ENCODE results near the gene PLS1.
"Not testable (repeated sequence)": the region's sequence is repeated elsewhere in the genome, so short reads cannot be mapped to it uniquely, and the experiment has no call there.

Gene PLS1

DNA sequence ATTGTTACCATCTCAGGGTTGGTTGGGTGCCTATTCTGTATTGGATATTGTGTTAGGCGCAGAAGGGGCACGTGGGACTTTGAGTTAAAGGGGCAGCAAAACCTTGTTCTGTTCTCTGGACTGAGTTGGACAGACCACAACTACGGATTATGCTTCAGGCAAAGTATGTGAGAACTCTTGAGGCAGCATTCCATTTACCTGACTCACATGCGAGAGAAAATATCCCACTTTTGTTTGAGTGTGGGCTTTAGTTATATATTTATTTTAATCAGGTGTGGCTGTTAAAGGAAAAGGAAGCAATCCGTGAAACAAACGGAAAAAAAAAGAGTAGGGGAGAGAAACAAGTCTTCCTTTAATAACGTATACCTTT, 627 bp upstream of the PLS1 start:
- DNase-seq (ENCODE audit: low read depth, low spot score): no peak

DNA sequence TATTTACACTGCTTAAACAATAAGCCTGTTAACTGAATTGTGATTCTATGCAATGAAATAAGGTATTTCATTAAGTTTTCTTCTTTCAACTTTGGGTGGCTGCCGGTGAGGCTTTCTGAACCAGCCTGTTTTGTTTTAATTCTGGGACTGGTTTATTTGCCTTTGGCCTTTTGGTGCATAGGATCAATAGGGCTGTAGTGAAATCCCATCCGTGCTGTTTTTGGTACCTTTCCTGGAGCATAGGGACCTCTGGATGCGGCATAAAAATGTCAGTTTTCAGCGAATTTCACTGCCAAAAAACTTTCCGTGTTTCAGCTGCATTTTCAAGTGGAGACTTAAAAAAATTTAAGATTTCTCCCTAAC, 514 bp downstream of the PLS1 start:
- no peak for DNase-seq (ENCODE audit: low read depth, low spot score)

DNA sequence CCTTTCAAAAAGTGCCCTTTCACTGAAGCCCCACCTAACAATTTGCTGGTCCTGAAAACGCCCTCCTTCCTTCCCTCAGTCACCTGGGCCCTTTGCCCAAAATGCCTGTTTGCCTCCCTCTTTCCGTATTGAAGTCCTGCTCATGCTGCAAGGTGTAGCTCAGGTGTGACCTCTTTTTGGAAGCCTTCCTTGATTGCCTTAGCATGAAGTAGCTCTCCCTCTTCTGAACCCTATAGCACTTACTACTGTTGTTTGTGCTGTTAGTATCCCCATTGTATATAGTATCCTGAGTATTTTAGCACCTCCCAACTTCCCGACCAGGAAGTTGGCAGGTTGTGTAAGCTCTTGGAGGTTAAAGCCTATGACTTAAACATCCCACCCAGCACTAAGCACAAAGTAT, 1.7 kb downstream of the PLS1 start:
- no peak for DNase-seq (ENCODE audit: low read depth, low spot score)

DNA sequence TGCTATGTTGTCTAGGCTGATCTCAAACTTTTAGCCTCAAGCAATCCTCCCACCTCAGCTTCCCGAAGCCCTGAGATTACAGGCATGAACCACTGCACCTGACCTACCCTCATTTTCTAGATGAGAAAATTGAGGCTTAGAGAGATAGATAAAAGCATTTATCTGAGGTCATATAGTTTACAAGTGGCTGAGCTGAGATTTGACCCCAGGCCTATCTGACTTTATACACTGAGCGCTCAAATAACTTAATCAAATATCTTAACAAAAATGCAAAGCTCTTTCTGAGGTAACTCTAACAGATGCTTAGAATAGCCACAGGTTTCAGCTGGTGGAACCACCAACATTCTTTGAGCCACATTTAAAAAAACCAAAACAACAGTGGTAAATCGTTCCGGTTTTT, 5.5 kb downstream of the PLS1 start:
- DNase-seq (ENCODE audit: low read depth, low spot score): no peak

DNA sequence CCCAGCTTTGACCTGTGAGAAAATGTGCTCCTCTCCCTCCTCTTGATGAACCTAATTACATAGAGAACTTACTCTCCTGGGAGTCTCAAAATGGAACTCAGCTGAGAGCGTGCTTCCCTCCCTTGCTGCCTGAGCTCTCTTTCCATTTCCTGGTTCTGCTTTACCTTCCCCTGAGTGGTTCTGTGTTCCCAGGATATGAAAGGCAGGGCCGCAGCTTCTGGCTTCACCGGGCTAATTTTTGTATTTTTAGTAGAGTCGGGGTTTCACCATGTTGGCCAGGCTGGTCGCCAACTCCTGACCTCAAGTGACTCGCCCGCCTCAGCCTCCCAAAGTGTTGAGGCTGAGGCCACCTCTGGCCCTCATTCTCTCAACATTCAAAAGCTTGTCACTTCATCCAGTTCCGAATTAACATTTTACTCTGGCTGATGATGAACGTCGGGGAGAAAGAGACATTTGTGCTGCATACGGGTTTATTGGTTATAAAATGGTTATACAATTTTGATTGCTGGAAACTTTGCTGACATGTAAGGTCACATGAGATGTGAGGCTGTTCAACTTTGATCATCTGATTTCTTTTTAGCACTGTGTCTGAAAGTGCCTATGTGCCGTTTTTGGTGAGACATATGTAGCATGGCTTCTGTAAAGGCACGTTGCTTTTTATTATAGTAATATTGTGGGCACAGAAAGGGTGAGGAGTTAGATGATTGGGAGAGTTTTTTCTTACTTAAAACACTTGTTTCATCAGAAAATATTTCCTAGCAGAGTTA, 6.6 kb downstream of the PLS1 start:
- no peak for DNase-seq (ENCODE audit: low read depth, low spot score)

DNA sequence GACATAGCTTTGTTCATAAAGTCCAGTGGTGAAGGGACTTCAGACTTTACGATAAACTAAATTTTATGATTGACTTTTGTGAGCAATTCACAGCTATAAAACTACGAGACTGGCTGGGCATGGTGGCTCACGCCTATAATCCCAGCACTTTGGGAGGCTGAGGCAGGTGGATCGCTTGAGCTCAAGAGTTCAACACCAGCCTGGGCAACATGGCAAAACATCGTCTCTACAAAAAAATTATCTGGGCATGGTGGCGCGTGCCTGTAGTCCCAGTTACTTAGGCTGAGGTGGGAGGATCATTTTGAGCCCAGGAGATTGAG, 7.2 kb downstream of the PLS1 start:
- DNase-seq (ENCODE audit: low read depth, low spot score): not testable (repeated sequence)

DNA sequence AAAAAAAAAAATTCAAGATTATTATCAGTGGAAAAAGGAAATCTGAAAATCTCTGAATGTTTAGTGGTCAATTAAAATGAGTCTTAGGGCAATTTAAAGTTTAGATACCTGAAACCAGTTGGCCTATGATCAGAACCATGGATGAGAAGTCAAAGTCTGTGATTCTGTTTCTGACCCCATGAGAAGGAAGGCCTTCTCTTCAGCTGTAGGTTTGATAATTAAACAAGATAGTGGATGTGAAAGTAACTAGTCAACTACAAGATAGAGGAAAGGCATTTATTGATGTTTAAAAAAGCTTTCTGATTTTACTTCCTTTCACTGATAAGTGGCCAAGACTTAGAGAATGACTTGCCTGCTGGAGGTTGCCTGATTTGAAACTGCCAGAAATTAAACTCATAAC, 8.7 kb downstream of the PLS1 start:
- no peak for DNase-seq (ENCODE audit: low read depth, low spot score)

DNA sequence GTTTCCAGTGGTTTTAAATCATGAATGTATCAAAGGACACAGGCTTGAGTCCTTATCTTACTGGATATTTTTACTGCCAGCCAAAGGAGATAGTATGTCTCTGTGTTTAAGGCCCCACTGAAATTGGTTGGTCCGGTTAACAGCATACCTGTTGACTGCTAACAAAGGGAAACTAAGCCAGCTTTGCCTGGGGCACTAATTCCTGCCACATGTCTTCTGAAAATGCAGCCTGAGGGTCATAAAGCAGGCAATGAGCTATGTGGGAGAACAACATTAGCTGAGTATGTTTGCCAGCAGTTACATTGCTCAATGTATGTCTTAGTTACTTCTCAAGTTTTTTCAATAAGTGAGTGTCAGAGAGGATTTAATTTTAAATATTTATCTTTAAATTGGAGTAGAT, 12.4 kb downstream of the PLS1 start:
- no peak for DNase-seq (ENCODE audit: low read depth, low spot score)

DNA sequence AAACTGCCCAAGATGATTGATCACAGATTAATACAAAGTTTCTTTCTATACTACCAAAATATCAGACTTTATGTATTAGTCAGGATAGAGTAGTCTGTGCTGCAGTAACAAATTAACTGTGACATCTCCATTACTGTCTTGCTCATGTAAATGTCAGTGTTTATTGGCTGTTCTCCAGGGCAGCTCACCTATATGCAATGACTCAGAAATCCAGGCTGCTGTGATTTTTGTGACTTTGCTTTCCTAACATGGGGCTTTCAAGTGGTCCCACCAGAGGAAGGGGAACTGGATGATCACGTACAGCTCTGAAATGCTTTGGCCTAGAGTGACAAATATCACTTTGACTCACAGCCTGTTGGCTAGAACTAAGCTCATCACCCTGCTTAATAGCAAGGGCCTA, 12.9 kb downstream of the PLS1 start:
- DNase-seq (ENCODE audit: low read depth, low spot score): no peak

DNA sequence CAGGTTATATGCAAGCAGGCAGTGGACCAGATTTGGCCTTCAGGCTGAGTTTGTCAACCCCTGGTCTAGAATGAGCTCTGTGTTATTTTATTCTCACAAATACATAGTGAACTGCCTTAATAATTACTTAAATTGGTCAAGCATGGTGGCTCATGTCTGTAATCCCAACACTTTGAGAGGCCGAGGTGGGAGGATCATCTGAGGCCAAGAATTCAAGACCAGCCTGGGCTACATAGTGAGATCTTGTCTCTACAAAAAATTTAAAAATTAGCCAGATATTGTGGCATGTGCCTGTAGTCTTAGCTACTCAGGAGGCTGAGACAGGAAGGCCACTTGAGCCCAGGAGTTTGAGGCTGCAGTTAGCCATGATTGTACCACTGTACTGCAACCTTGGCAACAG, 15.0 kb downstream of the PLS1 start:
- no peak for DNase-seq (ENCODE audit: low read depth, low spot score)

DNA sequence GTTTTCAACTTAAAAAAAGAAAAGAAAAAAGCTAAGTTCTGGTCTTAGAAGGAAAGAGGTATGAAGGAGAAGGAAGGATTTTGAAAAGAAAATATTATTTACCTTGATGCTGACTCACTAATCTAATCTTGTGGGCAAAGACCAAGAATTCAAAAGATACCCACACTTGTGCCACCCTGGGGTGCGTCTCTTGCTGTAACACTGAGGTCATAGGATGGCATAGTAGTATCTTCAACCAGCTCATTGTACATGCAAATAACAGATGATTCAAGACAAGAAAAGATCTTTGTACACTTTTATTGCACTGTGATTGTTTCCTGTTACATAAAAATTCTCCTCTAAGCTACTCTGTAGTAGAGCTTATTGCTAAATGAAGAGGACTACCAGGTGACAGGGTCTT, 17.3 kb downstream of the PLS1 start:
- no peak for DNase-seq (ENCODE audit: low read depth, low spot score)

DNA sequence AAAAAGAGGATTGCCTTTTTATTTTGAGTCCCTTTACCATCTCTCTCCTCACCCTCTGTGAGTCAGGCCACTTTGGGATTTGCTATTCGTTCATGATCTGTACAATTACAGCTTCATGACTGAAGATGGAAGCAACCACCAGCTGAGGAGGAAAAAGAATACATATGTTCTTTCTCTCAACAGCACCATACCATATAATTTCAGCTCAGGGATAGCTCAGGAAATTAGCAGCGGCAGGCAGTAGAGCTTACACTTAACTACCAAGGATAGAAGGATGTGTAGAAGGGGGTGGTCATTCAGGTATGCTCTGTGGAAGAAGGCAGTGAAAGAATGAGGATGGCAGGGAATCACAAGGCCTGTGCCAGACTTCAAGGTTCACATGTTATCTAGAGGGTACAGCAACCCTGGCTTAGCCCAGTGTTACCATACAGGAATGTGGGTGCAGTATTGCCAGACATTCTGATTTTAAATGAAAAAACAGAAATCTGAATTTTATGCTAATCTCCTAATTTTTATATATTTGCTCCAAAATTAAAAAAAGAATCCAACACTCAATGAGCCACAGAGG, 17.9 kb downstream of the PLS1 start:
- no peak for DNase-seq (ENCODE audit: low read depth, low spot score)

DNA sequence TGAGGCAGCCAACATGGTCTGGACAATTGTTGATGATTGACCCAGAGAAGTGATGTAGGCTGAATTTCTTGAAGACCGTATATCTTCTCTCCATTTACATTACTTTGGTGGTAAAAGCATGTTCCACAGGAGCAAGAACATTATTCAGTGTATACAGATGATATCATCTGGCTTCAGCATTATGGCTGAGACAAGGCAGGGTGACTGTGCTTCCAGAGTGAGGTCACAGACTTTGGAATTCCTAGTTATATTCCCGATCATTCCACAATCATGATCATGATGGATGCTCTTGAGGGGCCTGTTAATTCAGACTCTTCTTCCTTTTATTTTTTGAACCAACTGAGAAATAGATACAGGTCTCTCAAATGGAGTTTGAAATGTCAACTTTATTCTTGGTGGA, 19.0 kb downstream of the PLS1 start:
- no peak for DNase-seq (ENCODE audit: low read depth, low spot score)

DNA sequence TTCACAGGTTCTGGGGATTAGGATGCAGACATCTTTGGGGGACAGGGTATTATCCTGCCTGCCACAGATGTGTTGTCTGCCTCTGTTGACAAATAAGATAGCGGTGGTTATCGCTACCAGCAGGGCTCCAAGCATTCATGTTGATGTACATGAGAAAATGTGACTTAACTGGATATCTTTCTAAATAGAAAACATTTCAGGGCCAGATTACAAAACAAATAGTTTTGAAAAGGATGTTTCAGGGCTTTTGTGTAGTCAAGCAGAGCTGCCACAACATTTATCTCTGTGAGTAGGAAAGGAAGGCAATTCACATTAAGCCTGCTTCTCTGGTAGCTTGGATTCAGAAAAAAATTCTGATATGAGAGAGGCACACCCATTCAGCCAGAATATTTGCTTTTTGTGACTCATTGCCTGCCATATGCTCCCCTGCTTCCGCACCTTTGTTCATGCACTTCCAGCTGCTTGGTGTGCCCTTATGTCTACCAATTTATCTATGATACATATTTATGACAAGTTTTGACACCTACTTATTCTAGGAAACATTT, 22.8 kb downstream of the PLS1 start:
- no peak for DNase-seq (ENCODE audit: low read depth, low spot score)

DNA sequence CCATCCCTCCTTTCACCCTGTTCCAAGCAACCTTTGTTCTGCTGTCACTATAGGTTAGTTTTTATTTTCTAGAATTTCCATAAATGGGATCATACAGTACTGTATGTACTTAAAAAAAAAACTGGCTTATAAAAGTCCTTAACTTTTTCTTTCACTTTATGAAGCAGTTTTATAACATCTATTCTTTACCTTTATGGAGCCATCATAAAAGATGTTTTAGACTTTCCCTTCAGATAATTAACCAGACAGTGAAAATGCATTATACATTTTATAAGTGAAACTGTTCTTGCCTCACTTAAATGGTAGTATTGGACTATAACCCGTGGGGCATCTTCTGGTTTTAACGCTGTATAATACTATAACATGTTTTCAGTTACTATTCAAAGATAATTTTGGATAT, 26.2 kb downstream of the PLS1 start:
- DNase-seq (ENCODE audit: low read depth, low spot score): no peak

DNA sequence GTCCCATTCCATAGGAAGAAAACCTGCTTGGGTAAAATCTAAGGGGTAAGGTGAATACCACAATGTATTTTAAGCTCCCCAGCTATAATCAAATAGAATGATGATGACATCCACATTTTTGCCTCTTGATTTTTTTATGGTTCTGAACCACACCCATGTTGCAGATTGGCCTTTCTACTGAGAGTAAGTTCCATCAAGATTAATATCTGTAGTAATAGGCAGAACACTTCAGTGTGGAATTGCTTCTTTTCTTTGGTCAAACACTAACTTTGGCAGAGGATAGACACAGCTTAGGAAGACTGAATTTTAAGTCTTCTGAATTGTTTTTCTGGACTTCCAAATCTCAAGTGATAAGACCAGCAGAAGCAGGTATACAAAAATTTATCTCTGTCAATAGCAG, 27.0 kb downstream of the PLS1 start:
- DNase-seq (ENCODE audit: low read depth, low spot score): no peak

DNA sequence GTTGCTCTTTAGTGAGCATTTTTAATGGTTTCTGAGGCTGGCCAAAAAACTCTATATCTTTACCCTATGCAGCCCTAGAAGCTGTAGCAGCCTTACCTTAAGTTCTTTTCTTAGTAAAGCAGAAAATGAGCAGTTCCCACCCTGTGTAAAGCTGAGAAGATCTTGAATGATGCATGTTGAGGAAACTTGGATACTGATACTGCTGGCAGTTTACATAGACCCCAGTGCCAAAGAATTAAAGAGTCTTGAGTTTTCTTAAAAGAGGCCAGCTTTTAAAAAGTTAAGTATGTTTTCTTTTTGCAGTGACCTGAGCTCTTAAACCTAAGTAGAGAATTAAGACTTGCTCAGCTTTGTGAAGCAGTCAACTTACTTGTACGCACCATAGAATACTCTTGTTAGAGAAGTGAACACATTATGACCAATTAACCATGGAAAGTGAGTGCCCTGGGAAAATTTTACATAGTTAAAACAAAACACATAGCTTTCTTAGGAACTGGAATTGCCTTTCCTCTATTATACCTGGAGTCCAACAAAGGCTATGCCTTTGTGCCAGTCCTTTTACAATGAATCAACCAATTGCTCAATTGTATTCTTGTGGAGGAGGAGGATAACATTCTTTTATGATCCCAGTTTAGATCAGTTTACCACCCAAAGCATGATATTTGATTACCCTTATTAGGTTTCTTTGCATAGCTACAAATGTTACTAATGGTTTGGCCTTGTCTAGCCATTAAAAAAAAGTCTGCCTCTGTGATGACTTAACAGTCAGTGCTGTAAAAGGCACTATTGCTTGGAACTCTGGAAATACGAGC, 28.4 kb downstream of the PLS1 start:
- no peak for DNase-seq (ENCODE audit: low read depth, low spot score)

DNA sequence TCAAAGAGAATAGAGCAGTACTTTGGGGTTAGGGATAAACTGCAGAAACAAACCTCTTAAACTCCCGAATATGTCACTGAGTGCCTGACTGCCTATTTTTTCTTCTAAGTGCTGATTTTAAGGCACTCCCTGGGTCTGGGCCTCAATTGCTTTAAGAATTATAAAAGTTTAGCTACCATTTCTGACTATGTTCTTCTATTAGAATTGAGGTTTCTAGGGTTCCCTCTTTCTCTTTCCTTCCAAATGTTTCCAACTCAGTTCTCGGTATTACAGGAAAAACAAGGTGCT, 28.9 kb downstream of the PLS1 start:
- DNase-seq (ENCODE audit: low read depth, low spot score): no peak

DNA sequence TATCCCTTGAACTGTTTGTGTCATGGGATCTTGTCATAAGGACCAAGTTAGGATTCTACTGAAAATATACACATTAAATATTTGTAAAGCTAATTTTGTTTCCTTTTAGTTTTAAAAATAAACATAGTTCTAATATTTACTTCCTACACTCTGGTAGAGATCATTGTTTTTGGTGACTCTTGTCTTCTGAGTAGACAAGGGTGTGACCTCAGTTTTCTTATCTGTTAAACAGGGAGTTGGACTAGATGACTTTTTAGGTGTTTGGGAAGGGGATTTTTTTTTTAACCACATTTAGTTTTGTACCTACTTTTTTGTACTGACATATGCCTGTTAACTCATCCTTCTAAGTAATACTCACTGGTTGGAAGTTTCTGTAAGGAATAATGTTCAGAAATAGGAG, 30.8 kb downstream of the PLS1 start:
- no peak for DNase-seq (ENCODE audit: low read depth, low spot score)

DNA sequence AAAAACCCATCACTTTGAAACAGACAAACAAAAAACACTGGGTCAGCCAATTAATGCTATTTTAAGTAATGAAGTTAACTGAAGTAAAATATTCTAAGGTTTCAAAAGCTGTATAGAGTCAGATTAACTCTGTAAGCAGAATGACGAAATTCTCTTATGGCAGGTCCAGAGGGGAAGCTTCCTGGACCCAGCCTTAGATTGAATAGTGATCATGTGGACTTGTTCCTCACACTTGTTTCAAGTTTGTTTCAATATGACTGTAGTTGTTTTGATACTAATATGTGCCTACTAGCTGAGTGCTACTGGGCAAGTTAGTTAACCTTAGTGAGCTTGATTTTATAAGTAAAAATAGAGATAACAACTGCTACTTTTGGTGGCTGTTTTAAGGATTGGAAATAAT, 32.6 kb downstream of the PLS1 start:
- DNase-seq (ENCODE audit: low read depth, low spot score): no peak

DNA sequence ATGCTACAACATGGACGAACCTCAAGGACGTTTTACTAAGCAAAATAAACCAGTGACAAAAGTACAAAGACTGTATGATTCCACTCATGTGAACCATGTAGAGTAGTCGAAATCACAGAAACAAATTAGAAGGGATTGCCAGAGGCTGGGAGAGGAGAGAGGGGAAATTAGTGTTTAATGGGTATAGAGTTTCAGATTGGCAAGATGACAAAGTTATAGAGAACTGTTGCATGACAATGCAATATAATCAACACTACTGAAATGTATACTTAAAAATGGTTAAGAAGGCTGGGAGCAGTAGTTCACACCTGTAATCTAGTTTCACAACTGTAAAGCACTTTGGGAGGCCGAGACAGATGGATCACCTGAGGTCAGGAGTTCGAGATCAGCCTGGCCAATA, 36.9 kb downstream of the PLS1 start:
- DNase-seq (ENCODE audit: low read depth, low spot score): no peak

DNA sequence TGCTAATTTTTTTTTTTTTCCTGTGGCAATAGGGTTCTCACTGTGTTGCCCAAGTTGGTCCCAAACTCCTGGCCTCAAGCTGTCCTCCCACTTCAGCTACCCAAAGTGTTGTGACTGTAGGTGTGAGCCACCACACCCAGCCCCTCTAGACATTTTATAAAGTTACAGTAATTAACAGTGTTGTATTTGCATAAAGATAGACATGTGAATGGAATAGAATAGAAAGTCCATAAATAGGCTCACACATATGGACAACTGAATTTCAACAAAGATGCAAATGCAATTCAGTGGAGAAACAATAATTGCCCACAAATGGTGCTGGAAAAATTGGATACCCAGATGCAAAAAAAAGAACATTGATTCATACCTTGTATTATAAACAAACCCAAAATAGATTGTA, 39.9 kb downstream of the PLS1 start:
- no peak for DNase-seq (ENCODE audit: low read depth, low spot score)

DNA sequence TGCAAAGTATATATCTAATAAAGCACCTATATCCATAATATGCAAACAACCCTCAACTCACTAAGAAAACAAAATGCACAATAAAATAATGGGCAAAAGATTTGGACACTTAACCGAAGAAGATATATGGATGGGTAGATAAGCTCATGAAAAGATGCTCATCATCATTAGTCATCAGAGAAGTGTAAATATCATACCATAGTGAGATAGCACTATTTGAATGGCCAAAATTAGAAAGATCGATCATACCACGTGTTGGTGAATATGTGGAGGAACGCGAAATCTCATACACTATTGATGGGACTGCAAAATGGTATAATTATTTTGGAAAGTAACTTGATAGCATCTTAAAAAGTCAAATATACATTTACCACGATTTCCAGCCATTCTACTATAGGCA, 40.5 kb downstream of the PLS1 start:
- DNase-seq (ENCODE audit: low read depth, low spot score): no peak
